SK-N-SH (cell line): ENCODE results near the gene GGACT. TPM values are rescaled to one million over a fixed set of nuclear protein-coding genes. Genes with fewer than 3 reads are reported as not detected.
A peak's percentile ranks its signal among the peaks of the same experiment; 100 is the strongest.

Experiments used
- CTCF ChIA-PET: fragments of 300-600, 350-600 bp; formaldehyde crosslinking; extraction: SDS; loops from one replicate; lab custom pipeline; 2021; lab: Yijun Ruan, JAX
- POLR2A ChIA-PET: fragments of 350-600 bp; sonication (Branson Sonifier 250); formaldehyde crosslinking; extraction: SDS; loops from one replicate; lab custom pipeline; 2020; ENCODE audit warnings: antibody characterized with exemption, inconsistent platforms; lab: Yijun Ruan, JAX
- DNase-seq: peaks from one replicate; pipeline ENCODE4 v3.0.0; 2012
- H2AFZ ChIP-seq: fragments of 200-600 bp; sonication (generic); 2 replicates; pipeline ENCODE4 v1.8.1; 2016; ENCODE audit warnings: antibody characterized with exemption, mild to moderate bottlenecking, low read depth
- H3F3A ChIP-seq: fragments of 200-600 bp; sonication (generic); replicated peaks from 2 replicates; pipeline ENCODE3; 2016; ENCODE audit warnings: antibody characterized with exemption, mild to moderate bottlenecking; ENCODE audit not compliant: insufficient read depth
- H3K27ac ChIP-seq, 2 experiments: fragments of 200-500 bp in 1 of 2; fragments of 200-600 bp in 1 of 2; sonication (Bioruptor generic) in 1 of 2; sonication (generic), shearing (Covaris generic) in 1 of 2; 2 replicates each; pipeline versions ENCODE4 v1.5.1 to v1.6.1; 2014 to 2016; ENCODE audit warnings: low read depth in 2 of 2, inconsistent platforms in 1 of 2, low read length in 1 of 2, mild to moderate bottlenecking in 1 of 2, mixed read lengths in 1 of 2
- H3K27me3 ChIP-seq: fragments of 200-600 bp; sonication (generic), shearing (Covaris generic); 2 replicates; pipeline ENCODE4 v1.6.1; 2016; ENCODE audit warnings: mixed run types; ENCODE audit not compliant: insufficient read depth
- H3K36me3 ChIP-seq, 2 experiments: fragments of 200-500 bp in 1 of 2; fragments of 200-600 bp in 1 of 2; sonication (Bioruptor generic) in 1 of 2; sonication (generic) in 1 of 2; replicated peaks in 1 of 2; 2 replicates each; pipeline versions ENCODE3 to v1.5.1; 2014 to 2016; ENCODE audit warnings: low read length in 1 of 2, mild to moderate bottlenecking in 1 of 2; ENCODE audit not compliant: insufficient read depth in 2 of 2, control insufficient read depth in 1 of 2
- H3K4me1 ChIP-seq, 2 experiments: fragments of 200-500 bp in 1 of 2; fragments of 200-600 bp in 1 of 2; sonication (Bioruptor generic) in 1 of 2; sonication (generic), shearing (Covaris generic) in 1 of 2; 2 replicates each; pipeline versions ENCODE4 v1.5.1 to v1.6.1; 2014 to 2016; ENCODE audit warnings: low read depth in 1 of 2, low read length in 1 of 2, mixed run types in 1 of 2; ENCODE audit not compliant: insufficient read depth in 2 of 2, control insufficient read depth in 1 of 2
- H3K4me2 ChIP-seq: fragments of 200-600 bp; sonication (generic), shearing (Covaris generic); 2 replicates; pipeline ENCODE4 v1.6.1; 2017; ENCODE audit warnings: mixed run types
- H3K4me3 ChIP-seq, 2 experiments: fragments of 200-500 bp in 1 of 2; fragments of 200-600 bp in 1 of 2; sonication (Bioruptor generic) in 1 of 2; sonication (generic), shearing (Covaris generic) in 1 of 2; 2 replicates each; pipeline versions ENCODE4 v1.5.1 to v1.8.1; 2014 to 2016; ENCODE audit warnings: low read depth in 2 of 2, inconsistent platforms in 1 of 2, low read length in 1 of 2, mild to moderate bottlenecking in 1 of 2, mixed read lengths in 1 of 2, moderate library complexity in 1 of 2
- H3K79me2 ChIP-seq: fragments of 200-600 bp; sonication (generic); 2 replicates; pipeline ENCODE4 v1.8.1; 2017; ENCODE audit warnings: mild to moderate bottlenecking; ENCODE audit not compliant: insufficient read depth
- H3K9ac ChIP-seq: fragments of 200-600 bp; sonication (generic); 2 replicates; pipeline ENCODE4 v1.6.1; 2017; ENCODE audit warnings: mixed run types
- H3K9me2 ChIP-seq: fragments of 200-600 bp; sonication (generic); 2 replicates; pipeline ENCODE4 v1.6.1; 2017; ENCODE audit warnings: mixed run types
- H3K9me3 ChIP-seq: fragments of 200-600 bp; sonication (generic); 2 replicates; pipeline ENCODE4 v1.6.1; 2017; ENCODE audit warnings: mixed run types, mild to moderate bottlenecking, moderate library complexity
- H4K20me1 ChIP-seq: fragments of 200-600 bp; sonication (generic); 2 replicates; pipeline ENCODE4 v1.6.1; 2017; ENCODE audit warnings: mild to moderate bottlenecking, mixed run types; ENCODE audit not compliant: insufficient read depth
- ELF1 ChIP-seq: IDR thresholded peaks from 2 replicates; pipeline ENCODE4 v1.4.0; 2012
- EZH2phosphoT487 ChIP-seq: fragments of 200-600 bp; sonication (generic); IDR thresholded peaks from 2 replicates; pipeline ENCODE4 v1.6.1; 2017; ENCODE audit warnings: low read depth, mixed run types, mild to moderate bottlenecking, antibody characterized with exemption, moderate library complexity, borderline replicate concordance
- FOSL2 ChIP-seq: IDR thresholded peaks from 2 replicates; pipeline ENCODE4 v1.4.0; 2012; ENCODE audit warnings: low read depth, mild to moderate bottlenecking, moderate library complexity, borderline replicate concordance
- FOXJ3 ChIP-seq: sonication (generic); formaldehyde crosslinking; IDR thresholded peaks from 2 replicates; pipeline ENCODE4 v1.5.1; 2020; ENCODE audit warnings: mild to moderate bottlenecking, missing genetic modification reagents
- FOXM1 ChIP-seq: IDR thresholded peaks from 2 replicates; pipeline ENCODE4 v1.4.0; 2012; ENCODE audit warnings: low read depth, mild to moderate bottlenecking
- GABPA ChIP-seq: IDR thresholded peaks from 2 replicates; pipeline ENCODE4 v1.4.0; 2012; ENCODE audit warnings: low read depth, mild to moderate bottlenecking
- MXI1 ChIP-seq: IDR thresholded peaks from 2 replicates; pipeline ENCODE4 v1.6.1; 2012; ENCODE audit warnings: mild to moderate bottlenecking, low read depth, low read length, improper control_type of control experiment
- NFIC ChIP-seq: IDR thresholded peaks from 2 replicates; pipeline ENCODE4 v1.4.0; 2012; ENCODE audit warnings: borderline replicate concordance
- POLR2AphosphoS5 ChIP-seq: IDR thresholded peaks from 2 replicates; pipeline ENCODE4 v1.6.1; 2012; ENCODE audit warnings: low read depth, low read length
- RFX5 ChIP-seq: IDR thresholded peaks from 2 replicates; pipeline ENCODE4 v1.6.1; 2012; ENCODE audit warnings: mild to moderate bottlenecking, improper control_type of control experiment, low read length
- SIN3A ChIP-seq: IDR thresholded peaks from 2 replicates; pipeline ENCODE4 v1.6.1; 2012; ENCODE audit warnings: low read depth, mild to moderate bottlenecking, low read length, moderate library complexity, borderline replicate concordance
- SMC3 ChIP-seq: IDR thresholded peaks from 2 replicates; pipeline ENCODE4 v1.6.1; 2012; ENCODE audit warnings: low read depth, low read length, improper control_type of control experiment
- TAF1 ChIP-seq: IDR thresholded peaks from 2 replicates; pipeline ENCODE4 v1.6.1; 2012; ENCODE audit warnings: low read depth, mild to moderate bottlenecking, low read length, moderate library complexity, borderline replicate concordance
- YY1 ChIP-seq: IDR thresholded peaks from 2 replicates; pipeline ENCODE4 v1.4.0; 2012; ENCODE audit warnings: low read depth, mild to moderate bottlenecking
- WGBS: methylation state at CpG from one replicate; pipeline ENCODE4 v1.1.6; 2017; ENCODE audit warnings: low lambda C conversion rate; 5-methylcytosine and 5-hydroxymethylcytosine counted together
- polyA plus RNA-seq, 3 experiments: library from polyadenylated mRNA; depleted of rRNA; stranded (reverse); fragments of >200 nt; gene quantifications; 2 replicates each; pipeline ENCODE4 v1.2.3, GENCODE V29; 2012
- TF ChIP-seq, protein P1 (sequence below): IDR thresholded peaks from 2 replicates; pipeline ENCODE4; 2012
- TF ChIP-seq, protein P2 (sequence below): IDR thresholded peaks from 2 replicates; pipeline ENCODE4 v1.4.0; 2012; ENCODE audit warnings: low read depth
- TF ChIP-seq, protein P3 (sequence below): IDR thresholded peaks from 2 replicates; pipeline ENCODE4 v1.6.1; 2012; ENCODE audit warnings: mild to moderate bottlenecking, low read depth, low read length, moderate library complexity
- TF ChIP-seq, protein P4 (sequence below): fragments of 150-350 bp; IDR thresholded peaks from 2 replicates; pipeline ENCODE4 v1.6.1; 2017; ENCODE audit warnings: antibody characterized with exemption, low read length, low read depth, borderline replicate concordance
- TF ChIP-seq, protein P5 (sequence below): fragments of 150-350 bp; IDR thresholded peaks from 2 replicates; pipeline ENCODE4 v1.6.1; 2016; ENCODE audit warnings: mild to moderate bottlenecking, low read depth, low read length
- TF ChIP-seq, protein P6 (sequence below): IDR thresholded peaks from 2 replicates; pipeline ENCODE4 v1.4.0; 2012; ENCODE audit warnings: low read depth, borderline replicate concordance
- TF ChIP-seq, protein P7 (sequence below): fragments of 200-600 bp; sonication (generic); IDR thresholded peaks from 2 replicates; pipeline ENCODE4 v1.6.1; 2017; ENCODE audit warnings: antibody characterized with exemption, mild to moderate bottlenecking, moderate library complexity
- TF ChIP-seq, protein P8 (sequence below): IDR thresholded peaks from 2 replicates; pipeline ENCODE4 v1.4.0; 2012; ENCODE audit warnings: low read depth, borderline replicate concordance

GGACT gene
- polyA plus RNA-seq, 1 of the 3 experiments (the other 2 are of a cell fraction) = 7.1 TPM

DNA sequence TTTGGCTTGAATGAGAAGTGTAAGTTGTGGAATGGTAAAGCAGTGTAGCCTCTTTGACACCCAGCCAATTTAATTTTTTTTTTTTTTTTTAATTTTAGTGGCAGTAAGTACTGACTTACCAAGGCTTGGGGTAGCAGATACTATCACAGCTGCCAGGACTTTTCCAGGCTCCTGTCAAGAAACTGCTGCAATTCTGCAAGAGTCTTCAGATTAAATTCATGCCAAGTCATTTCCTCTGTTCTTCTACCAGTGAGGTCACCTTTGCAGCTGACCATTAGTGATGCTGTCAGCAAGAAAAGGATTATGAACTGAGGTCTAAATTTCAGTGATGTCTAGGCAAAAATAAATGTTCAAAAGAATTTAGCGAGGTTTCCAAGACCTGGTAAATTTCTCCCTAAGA is 91.2 kb downstream of the GGACT start:
- Histone ChIP-seq H3K36me3 (no peaks in the 10 kb centered on the region), H3K9me2 (no peaks in the 10 kb centered on the region), H3K9me3 (no peaks in the 10 kb centered on the region), H2AFZ (no peak overlapping the region), H3K9ac (no peak overlapping the region), H3F3A (no peaks in the 10 kb centered on the region), H3K27me3 (no peaks in the 10 kb centered on the region), H3K4me3 (no peak overlapping the region), H3K4me2 (no peak overlapping the region), H3K79me2 (no peaks in the 10 kb centered on the region), H3K4me1 (peaks cover 0 to 2% of the 10 kb centered on the region in 2 experiments; a peak in 2 of 4 replicates), H3K27ac (peak overlapping the region in 1 of 2 experiments; percentile 9; a peak in 1 of 4 replicates), H4K20me1 (no peaks in the 10 kb centered on the region)
- no peak for DNase-seq
- 87% methylated on average over 1 of the region's 1 CpG for WGBS
- CTCF ChIA-PET = no interaction called here
- POLR2A ChIA-PET = no interaction called here
- peak; percentile 39; the same call in 1 of the 2 replicates for TF ChIP-seq NFIC
- no peak for TF ChIP-seq EZH2phosphoT487
- TF ChIP-seq, protein P1, sequence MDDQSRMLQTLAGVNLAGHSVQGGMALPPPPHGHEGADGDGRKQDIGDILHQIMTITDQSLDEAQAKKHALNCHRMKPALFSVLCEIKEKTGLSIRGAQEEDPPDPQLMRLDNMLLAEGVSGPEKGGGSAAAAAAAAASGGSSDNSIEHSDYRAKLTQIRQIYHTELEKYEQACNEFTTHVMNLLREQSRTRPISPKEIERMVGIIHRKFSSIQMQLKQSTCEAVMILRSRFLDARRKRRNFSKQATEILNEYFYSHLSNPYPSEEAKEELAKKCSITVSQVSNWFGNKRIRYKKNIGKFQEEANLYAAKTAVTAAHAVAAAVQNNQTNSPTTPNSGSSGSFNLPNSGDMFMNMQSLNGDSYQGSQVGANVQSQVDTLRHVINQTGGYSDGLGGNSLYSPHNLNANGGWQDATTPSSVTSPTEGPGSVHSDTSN = peak; percentile 51
- no peak for TF ChIP-seq FOXM1
- TF ChIP-seq, protein P2, sequence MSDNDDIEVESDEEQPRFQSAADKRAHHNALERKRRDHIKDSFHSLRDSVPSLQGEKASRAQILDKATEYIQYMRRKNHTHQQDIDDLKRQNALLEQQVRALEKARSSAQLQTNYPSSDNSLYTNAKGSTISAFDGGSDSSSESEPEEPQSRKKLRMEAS = no peak
- TF ChIP-seq, protein P3, sequence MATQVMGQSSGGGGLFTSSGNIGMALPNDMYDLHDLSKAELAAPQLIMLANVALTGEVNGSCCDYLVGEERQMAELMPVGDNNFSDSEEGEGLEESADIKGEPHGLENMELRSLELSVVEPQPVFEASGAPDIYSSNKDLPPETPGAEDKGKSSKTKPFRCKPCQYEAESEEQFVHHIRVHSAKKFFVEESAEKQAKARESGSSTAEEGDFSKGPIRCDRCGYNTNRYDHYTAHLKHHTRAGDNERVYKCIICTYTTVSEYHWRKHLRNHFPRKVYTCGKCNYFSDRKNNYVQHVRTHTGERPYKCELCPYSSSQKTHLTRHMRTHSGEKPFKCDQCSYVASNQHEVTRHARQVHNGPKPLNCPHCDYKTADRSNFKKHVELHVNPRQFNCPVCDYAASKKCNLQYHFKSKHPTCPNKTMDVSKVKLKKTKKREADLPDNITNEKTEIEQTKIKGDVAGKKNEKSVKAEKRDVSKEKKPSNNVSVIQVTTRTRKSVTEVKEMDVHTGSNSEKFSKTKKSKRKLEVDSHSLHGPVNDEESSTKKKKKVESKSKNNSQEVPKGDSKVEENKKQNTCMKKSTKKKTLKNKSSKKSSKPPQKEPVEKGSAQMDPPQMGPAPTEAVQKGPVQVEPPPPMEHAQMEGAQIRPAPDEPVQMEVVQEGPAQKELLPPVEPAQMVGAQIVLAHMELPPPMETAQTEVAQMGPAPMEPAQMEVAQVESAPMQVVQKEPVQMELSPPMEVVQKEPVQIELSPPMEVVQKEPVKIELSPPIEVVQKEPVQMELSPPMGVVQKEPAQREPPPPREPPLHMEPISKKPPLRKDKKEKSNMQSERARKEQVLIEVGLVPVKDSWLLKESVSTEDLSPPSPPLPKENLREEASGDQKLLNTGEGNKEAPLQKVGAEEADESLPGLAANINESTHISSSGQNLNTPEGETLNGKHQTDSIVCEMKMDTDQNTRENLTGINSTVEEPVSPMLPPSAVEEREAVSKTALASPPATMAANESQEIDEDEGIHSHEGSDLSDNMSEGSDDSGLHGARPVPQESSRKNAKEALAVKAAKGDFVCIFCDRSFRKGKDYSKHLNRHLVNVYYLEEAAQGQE = no peak
- no peak for TF ChIP-seq POLR2AphosphoS5
- TF ChIP-seq SIN3A = no peak
- TF ChIP-seq FOSL2 = 0 out of 2 replicates have a peak, but pooled peaks have one; percentile 10
- no peak for TF ChIP-seq FOXJ3 (CRISPR knock-in tag)
- TF ChIP-seq, protein P4, sequence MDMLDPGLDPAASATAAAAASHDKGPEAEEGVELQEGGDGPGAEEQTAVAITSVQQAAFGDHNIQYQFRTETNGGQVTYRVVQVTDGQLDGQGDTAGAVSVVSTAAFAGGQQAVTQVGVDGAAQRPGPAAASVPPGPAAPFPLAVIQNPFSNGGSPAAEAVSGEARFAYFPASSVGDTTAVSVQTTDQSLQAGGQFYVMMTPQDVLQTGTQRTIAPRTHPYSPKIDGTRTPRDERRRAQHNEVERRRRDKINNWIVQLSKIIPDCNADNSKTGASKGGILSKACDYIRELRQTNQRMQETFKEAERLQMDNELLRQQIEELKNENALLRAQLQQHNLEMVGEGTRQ = no peak
- TF ChIP-seq, protein P5, sequence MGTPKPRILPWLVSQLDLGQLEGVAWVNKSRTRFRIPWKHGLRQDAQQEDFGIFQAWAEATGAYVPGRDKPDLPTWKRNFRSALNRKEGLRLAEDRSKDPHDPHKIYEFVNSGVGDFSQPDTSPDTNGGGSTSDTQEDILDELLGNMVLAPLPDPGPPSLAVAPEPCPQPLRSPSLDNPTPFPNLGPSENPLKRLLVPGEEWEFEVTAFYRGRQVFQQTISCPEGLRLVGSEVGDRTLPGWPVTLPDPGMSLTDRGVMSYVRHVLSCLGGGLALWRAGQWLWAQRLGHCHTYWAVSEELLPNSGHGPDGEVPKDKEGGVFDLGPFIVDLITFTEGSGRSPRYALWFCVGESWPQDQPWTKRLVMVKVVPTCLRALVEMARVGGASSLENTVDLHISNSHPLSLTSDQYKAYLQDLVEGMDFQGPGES = no peak
- TF ChIP-seq, protein P6, sequence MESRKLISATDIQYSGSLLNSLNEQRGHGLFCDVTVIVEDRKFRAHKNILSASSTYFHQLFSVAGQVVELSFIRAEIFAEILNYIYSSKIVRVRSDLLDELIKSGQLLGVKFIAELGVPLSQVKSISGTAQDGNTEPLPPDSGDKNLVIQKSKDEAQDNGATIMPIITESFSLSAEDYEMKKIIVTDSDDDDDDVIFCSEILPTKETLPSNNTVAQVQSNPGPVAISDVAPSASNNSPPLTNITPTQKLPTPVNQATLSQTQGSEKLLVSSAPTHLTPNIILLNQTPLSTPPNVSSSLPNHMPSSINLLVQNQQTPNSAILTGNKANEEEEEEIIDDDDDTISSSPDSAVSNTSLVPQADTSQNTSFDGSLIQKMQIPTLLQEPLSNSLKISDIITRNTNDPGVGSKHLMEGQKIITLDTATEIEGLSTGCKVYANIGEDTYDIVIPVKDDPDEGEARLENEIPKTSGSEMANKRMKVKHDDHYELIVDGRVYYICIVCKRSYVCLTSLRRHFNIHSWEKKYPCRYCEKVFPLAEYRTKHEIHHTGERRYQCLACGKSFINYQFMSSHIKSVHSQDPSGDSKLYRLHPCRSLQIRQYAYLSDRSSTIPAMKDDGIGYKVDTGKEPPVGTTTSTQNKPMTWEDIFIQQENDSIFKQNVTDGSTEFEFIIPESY = no peak
- TF ChIP-seq, protein P7, sequence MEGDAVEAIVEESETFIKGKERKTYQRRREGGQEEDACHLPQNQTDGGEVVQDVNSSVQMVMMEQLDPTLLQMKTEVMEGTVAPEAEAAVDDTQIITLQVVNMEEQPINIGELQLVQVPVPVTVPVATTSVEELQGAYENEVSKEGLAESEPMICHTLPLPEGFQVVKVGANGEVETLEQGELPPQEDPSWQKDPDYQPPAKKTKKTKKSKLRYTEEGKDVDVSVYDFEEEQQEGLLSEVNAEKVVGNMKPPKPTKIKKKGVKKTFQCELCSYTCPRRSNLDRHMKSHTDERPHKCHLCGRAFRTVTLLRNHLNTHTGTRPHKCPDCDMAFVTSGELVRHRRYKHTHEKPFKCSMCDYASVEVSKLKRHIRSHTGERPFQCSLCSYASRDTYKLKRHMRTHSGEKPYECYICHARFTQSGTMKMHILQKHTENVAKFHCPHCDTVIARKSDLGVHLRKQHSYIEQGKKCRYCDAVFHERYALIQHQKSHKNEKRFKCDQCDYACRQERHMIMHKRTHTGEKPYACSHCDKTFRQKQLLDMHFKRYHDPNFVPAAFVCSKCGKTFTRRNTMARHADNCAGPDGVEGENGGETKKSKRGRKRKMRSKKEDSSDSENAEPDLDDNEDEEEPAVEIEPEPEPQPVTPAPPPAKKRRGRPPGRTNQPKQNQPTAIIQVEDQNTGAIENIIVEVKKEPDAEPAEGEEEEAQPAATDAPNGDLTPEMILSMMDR = no peak
- no peak for TF ChIP-seq ELF1
- no peak for TF ChIP-seq RFX5
- TF ChIP-seq YY1 = no peak
- no peak for TF ChIP-seq TAF1
- TF ChIP-seq, protein P8, sequence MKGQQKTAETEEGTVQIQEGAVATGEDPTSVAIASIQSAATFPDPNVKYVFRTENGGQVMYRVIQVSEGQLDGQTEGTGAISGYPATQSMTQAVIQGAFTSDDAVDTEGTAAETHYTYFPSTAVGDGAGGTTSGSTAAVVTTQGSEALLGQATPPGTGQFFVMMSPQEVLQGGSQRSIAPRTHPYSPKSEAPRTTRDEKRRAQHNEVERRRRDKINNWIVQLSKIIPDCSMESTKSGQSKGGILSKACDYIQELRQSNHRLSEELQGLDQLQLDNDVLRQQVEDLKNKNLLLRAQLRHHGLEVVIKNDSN = no peak
- TF ChIP-seq GABPA = no peak
- TF ChIP-seq SMC3 = no peak
- TF ChIP-seq MXI1 = no peak
